A549 treated with DMSO at 1 μM for 4 hours (cell line): ENCODE results near the gene CD86. TPM values are rescaled to one million over a fixed set of nuclear protein-coding genes. Genes with fewer than 3 reads are reported as not detected.

Source experiments
- total RNA-seq: library from RNA; stranded (reverse); fragments of 200-300 nt; extraction: Qiagen RNA extraction; gene quantifications from 5 replicates; pipeline ENCODE4 v1.2.3, GENCODE V29; 2022; ENCODE audit warnings: low read depth

Gene CD86
- total RNA-seq: not detected in 5 replicates

GRCh38 chr3:122055215-122055614 lies at the start of gene CD86:
CD86 (plus strand) TSS chr3:122055362; CDS start chr3:122055490, 128 bp downstream.

GRCh38 chr3:122021811-122022401 lies 33.3 kb upstream of the CD86 start, which contains the start of gene ILDR1:
ILDR1 (minus strand) TSS chr3:122022247; CDS start chr3:122022077, 170 bp downstream.

Other genes with a start within 250 kb of the CD86 start
- 10.3 to 12.1 TPM (median 11.6 TPM) in 5 replicates for gene IQCB1, start 220.3 kb upstream of the CD86 start, total RNA-seq
- 2.4 to 2.9 TPM (median 2.8 TPM) in 5 replicates for gene EAF2, start 220.2 kb upstream of the CD86 start, total RNA-seq
- gene SLC15A2, start 161.0 kb upstream of the CD86 start, total RNA-seq: 0.06 to 0.43 TPM (median 0.14 TPM) in 5 replicates
- not detected in 5 replicates for gene ILDR1, start 33.1 kb upstream of the CD86 start, total RNA-seq
- gene CASR, start 128.3 kb downstream of the CD86 start, total RNA-seq: not detected in 5 replicates